Stimulated activated CD8-positive, alpha-beta memory T cell treated with anti-CD3 and anti-CD28 coated beads, Interleukin-2, amount 100 ng/mL, for 48 hours (primary cell): ENCODE results near the gene GPNMB.

Experiments used
- DNase-seq, 2 donors: peaks; one replicate each; pipeline ENCODE4 v3.0.0-alpha.2; 2020; ENCODE audit warnings: low read depth in 2 of 2

The GPNMB gene

DNA sequence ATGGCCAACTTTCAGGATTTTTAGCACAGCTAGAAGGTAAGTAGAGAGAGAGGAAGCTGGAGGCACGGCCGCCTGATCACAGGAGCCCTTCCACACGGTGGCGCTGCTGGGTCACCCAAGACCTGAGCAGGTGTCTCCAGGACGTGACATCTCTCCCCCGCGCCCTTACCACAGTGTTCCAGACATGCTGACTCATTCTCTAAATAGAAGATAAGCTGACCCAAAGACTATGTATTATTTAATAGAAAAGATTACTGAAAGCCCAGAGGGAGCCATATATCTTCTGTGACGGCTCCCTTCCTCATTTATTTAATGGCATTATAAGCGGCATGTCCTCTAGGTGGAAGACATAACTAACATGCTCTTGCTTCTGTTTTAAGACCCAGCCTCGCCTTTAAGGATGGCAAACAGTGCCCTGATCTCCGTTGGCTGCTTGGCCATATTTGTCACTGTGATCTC is 26.6 kb downstream of the GPNMB start:
- peak; percentile 85 to 91 for DNase-seq

GRCh38 chr7:23275912-23276311 is 29.3 kb downstream of the GPNMB start:
- DNase-seq: no peak

DNA sequence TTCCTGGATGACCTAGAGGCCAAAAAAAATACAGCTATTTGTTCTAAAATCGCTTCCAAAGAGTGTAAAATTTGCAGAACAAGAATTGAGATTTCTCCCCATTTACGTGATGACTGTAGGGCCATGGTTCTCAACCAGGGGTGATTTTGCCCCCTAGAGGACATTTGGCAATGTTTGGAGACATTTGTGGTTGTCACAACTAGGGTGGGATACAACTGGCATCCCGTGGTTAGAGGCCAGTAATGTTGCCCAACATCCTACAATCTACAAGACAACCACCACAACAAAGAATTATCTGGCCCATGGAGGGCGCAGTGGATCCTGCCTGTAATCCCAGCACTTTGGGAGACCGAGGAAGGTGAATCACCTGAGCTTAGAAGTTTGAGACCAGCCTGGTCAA is 29.8 kb downstream of the GPNMB start:
- DNase-seq: no peak

GRCh38 chr7:23276947-23277346 is 30.4 kb downstream of the GPNMB start:
- DNase-seq: no peak

- no peak for DNase-seq
These were observed 30.9 kb downstream of the GPNMB start for GRCh38 chr7:23277359-23277989.

- no peak for DNase-seq
These were observed 33.4 kb downstream of the GPNMB start for GRCh38 chr7:23279819-23280525.

- no peak for DNase-seq
These were observed 36.5 kb downstream of the GPNMB start for GRCh38 chr7:23283086-23283485.

GRCh38 chr7:23284871-23285270 is 38.3 kb downstream of the GPNMB start:
- DNase-seq: no peak

- no peak for DNase-seq
These were observed 39.4 kb downstream of the GPNMB start for GRCh38 chr7:23285657-23286646.

DNA sequence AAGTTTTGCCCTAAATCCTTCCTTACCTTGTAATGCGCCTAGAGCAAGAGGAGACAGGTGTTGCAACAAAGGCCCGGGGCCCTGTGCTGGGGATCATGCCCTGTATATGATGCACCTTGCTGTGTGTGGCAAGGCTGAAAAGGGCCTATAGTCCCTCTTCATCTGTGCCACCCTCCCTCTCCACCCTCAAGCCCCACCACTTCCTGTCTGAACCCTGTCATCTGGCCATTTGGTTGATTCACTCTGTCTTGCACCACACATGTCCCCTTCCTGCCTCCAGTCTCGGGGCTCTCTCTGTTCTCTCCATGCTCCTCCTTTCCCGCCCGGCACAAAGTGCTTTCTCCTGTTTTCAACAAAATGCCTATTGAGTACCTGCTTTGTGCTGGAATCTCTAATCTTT is 41.0 kb downstream of the GPNMB start:
- DNase-seq: no peak

GRCh38 chr7:23290993-23291392 is 44.4 kb downstream of the GPNMB start:
- DNase-seq: no peak

GRCh38 chr7:23291957-23292560 is 45.5 kb downstream of the GPNMB start:
- DNase-seq: no peak

- DNase-seq: no peak
These were observed 46.0 kb downstream of the GPNMB start for GRCh38 chr7:23292623-23293022.

DNA sequence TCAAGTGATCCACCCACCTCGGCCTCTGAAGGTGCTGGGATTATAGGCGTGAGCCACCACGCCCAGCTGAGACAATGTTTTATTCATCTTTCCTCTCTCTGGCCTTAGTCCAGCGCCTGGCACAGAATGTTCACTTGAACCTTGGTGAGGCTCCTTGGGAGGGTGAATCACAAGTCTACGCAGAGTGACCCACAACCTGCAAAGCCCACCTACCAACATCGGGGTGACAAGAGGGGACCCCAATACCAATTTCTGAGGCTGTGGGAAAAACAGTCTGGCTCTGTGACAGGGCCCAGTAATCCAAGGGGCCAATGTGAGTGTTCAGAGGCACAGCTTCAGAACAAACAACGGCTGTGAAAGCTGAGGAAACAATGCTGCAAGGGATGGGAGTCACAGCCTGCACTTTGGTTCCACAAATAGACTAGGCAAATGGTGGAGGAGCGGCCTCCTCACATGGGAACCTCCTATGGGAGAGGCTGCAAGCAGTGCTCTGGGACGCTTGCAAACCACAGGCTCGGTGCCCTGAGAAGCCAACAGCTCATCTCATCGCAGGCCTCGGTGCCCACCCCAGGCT is 47.0 kb downstream of the GPNMB start:
- DNase-seq: no peak

GRCh38 chr7:23294549-23295400 is 48.2 kb downstream of the GPNMB start:
- no peak for DNase-seq

DNA sequence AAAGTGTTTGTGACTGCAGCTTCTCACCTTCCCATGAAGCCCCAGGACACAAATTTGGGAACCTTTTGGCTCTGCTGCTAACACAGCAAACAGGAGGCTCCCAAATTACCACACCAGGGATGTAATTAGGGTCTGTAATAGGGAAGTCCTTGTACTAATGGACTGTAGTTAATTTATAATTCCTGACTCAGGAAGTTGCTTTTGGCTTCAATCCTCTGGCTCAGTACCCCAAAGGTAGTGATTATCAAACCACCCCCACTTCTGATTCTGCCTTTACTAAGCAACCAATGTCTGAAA is 48.8 kb downstream of the GPNMB start:
- DNase-seq: no peak

DNA sequence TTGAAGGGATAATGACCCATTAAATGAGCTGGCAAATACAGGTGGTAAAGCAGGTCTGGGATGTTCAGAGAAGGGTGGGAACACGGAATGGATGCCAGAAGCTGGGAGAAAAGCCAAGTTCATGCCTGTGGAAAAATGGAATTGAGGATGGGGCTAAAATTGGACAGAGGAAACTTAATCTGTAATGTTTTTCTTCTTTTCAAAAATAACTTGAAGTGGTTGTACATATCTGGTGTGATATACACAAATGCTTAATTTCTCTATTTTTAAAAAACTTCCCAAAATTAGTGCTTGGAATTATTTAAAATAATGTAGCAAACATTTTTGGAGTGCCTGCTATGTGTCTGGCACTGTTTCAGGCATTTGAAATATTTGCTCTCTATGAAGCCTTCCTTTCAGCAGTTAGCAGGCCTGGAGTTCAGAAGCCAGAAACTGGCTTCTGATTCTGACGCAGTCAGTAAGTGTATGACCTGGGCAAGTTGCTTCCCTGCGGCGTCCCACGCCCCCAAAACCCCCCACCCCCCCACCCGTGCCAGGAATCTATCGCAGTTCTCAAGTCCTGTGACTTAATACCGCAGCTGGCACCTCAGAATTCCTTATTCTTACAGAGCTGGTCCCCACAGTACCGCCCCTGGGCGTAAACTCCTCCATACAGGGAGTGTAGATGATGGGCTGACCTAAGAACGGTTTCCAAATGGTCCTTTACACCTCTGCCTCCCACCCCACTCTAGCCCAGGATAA is 51.7 kb downstream of the GPNMB start:
- no peak for DNase-seq

- DNase-seq: peak; percentile 97
These were observed 52.6 kb downstream of the GPNMB start, which contains the start of gene MALSU1 for GRCh38 chr7:23298885-23299769. TSS of gene MALSU1 (plus strand) at chr7:23299339. CDS start at chr7:23299353, 14 bp downstream.

- DNase-seq: no peak
These were observed 53.3 kb downstream of the GPNMB start for GRCh38 chr7:23299770-23300300.
